ENCODE measurements around the gene LEMD2.

DNA sequence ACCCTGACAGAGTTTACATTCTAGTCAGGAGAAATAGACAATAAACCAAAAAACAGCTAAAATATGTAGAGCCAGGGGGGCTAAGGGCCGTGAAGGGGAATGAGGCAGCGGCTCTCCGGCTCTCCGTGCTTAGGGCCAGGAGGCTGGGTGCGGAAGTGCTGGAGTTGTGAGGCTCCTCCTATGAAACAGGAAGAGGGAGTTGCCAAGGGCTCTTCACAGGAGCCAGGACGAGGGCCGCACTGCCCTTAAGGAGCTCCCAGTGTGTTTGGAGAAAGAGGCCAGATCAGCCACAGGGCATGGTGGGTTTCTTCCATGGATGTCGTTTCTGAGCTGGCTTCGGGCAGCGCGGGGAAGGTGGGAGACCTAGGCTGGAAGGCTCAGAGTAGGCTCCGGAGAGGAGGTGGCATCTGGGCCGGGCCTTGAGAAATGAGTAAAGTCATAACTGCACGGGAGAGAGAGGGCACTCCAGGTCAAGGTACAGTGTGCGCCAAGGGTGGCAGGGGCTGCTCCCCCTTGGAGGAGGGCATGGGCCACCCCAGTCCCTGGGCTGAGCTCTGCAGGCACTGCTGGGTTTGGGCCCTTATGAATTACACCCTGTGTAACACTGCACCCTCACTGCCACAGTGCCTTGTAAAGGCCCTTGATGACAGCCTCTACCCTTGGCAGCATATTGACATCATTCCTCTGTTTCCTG is 35.7 kb upstream of the LEMD2 start:
- TF ChIP-seq, protein P1, sequence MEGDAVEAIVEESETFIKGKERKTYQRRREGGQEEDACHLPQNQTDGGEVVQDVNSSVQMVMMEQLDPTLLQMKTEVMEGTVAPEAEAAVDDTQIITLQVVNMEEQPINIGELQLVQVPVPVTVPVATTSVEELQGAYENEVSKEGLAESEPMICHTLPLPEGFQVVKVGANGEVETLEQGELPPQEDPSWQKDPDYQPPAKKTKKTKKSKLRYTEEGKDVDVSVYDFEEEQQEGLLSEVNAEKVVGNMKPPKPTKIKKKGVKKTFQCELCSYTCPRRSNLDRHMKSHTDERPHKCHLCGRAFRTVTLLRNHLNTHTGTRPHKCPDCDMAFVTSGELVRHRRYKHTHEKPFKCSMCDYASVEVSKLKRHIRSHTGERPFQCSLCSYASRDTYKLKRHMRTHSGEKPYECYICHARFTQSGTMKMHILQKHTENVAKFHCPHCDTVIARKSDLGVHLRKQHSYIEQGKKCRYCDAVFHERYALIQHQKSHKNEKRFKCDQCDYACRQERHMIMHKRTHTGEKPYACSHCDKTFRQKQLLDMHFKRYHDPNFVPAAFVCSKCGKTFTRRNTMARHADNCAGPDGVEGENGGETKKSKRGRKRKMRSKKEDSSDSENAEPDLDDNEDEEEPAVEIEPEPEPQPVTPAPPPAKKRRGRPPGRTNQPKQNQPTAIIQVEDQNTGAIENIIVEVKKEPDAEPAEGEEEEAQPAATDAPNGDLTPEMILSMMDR (conservative IDR thresholded peaks at IDR 0.05 in 1 of 2, IDR thresholded peaks at IDR 0.05 in 1 of 2; ENCODE audit: extremely low read depth in 1 of 2, insufficient read depth in 1 of 2, low read depth in 1 of 2, low read length in 2 of 2) = no peak
- no peak for TF ChIP-seq EZH2 (IDR thresholded peaks at IDR 0.05; ENCODE audit: borderline replicate concordance, low read length)

Measured in mammary epithelial cell (primary cell).